Astrocyte (in vitro differentiated cells and primary cell): ENCODE data around the gene CD200R1.

Experiments used
- EZH2 ChIP-seq: IDR thresholded peaks from 2 replicates; pipeline ENCODE4 v1.6.1; 2012; ENCODE audit warnings: mild to moderate bottlenecking, low read length, inconsistent platforms; ENCODE audit not compliant: insufficient read depth
- TF ChIP-seq, protein P1 (sequence below): IDR thresholded peaks from 2 replicates; pipeline ENCODE4 v1.5.1; 2011; ENCODE audit warnings: low read depth, mild to moderate bottlenecking, inconsistent platforms, low read length, moderate library complexity; ENCODE audit not compliant: insufficient read depth

GRCh38 chr3:112888381-112889085 is 86.4 kb downstream of the CD200R1 start:
- TF ChIP-seq, protein P1, sequence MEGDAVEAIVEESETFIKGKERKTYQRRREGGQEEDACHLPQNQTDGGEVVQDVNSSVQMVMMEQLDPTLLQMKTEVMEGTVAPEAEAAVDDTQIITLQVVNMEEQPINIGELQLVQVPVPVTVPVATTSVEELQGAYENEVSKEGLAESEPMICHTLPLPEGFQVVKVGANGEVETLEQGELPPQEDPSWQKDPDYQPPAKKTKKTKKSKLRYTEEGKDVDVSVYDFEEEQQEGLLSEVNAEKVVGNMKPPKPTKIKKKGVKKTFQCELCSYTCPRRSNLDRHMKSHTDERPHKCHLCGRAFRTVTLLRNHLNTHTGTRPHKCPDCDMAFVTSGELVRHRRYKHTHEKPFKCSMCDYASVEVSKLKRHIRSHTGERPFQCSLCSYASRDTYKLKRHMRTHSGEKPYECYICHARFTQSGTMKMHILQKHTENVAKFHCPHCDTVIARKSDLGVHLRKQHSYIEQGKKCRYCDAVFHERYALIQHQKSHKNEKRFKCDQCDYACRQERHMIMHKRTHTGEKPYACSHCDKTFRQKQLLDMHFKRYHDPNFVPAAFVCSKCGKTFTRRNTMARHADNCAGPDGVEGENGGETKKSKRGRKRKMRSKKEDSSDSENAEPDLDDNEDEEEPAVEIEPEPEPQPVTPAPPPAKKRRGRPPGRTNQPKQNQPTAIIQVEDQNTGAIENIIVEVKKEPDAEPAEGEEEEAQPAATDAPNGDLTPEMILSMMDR: no peak
- TF ChIP-seq EZH2: no peak
